Activated effector memory CD4-positive, alpha-beta T cell treated with Interleukin-2 at 50 U/mL for 16 hours (primary cell): ENCODE results near the gene STK39.

Source experiments
- DNase-seq: peaks from one replicate; pipeline ENCODE4 v3.0.0-alpha.2; 2020

STK39 gene

DNA sequence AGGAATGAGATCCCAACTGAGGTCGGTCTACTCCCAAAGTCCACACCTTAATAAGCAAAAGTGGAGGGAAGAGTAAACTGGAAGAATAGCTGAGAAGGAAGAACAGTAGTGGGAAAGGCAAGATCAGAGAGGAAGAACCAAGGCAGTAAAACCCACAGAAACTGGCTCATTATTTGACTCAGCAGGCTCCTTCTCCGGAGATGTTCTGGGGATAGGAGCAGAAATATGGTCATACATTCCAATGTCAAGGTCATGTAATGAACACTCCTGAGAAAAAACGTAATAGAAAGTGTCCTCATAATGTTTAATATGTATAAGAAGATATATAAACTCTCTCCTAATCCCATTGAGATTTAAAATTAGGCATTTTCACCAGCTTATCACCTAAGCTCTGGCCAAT is 39.5 kb downstream of the STK39 start:
- no peak for DNase-seq

GRCh38 chr2:168203762-168204693 is 43.4 kb downstream of the STK39 start:
- no peak for DNase-seq

- DNase-seq, result no peak
Measured at GRCh38 chr2:168201584-168202116, 45.7 kb downstream of the STK39 start.

DNA sequence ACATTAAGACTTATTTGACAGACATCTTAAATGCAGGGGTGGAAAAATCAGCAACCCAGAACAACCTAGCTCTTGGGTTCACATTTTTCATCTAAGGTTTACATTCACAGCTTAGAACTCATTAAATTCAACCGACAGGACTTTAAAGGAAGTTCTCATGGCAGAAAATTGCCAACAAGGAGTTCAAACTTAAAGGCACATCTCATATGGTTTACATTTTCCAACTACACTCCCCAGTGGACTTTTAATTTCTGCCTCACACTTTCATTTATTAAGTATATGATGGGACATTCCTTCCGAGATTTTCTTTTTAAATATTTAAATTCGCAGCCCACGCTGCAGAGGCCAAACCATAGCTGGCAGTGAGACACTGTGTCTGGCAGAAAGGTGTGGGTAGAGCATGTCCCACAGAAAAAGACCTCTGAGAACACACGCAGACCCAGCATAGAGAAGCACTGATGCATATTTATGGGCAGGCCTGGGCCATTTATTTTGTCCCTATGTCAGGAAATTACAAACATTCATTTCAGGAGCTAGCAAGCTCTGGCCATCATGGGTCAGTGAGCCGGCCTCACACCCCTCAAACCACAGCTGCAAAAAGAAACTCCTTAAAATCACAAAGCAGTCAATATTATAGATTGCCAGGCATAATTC is 46.3 kb downstream of the STK39 start:
- DNase-seq, result no peak

DNA sequence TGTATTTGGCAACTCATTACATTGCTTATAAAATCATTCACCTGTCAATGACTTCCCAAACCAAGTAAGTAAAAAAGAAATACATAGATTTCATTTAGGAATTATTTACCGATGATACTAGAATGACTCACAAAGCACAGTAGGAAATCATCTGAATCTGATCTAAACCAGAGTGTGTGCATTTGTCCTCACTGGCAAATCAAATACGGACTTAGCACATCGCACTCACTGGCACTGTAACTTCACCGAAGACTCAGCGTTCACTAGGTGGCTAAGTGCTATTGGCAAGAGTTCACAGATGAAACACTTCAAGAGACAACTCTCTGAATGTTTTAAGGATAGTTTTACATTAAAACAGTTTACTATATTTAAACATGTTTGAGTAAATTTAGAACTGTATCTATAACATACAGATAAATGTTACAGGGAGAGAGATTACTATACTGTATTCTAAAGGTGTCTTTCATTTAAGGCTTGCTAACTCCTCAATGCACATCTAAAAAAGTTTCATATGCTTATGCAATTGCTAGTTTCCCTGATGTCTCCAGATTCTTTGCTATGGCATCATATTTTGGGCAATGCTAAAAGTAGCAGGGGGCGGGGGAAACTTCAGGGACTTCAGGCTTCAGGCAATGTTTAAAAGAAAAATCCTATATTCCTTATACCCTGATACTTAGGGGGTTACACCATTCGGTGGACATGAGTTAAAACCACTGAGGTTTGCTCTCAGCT is 48.8 kb downstream of the STK39 start:
- DNase-seq, result no peak

GRCh38 chr2:168196764-168197180 is 50.6 kb downstream of the STK39 start:
- DNase-seq, result no peak

GRCh38 chr2:168194784-168195522 is 52.4 kb downstream of the STK39 start:
- no peak for DNase-seq

DNA sequence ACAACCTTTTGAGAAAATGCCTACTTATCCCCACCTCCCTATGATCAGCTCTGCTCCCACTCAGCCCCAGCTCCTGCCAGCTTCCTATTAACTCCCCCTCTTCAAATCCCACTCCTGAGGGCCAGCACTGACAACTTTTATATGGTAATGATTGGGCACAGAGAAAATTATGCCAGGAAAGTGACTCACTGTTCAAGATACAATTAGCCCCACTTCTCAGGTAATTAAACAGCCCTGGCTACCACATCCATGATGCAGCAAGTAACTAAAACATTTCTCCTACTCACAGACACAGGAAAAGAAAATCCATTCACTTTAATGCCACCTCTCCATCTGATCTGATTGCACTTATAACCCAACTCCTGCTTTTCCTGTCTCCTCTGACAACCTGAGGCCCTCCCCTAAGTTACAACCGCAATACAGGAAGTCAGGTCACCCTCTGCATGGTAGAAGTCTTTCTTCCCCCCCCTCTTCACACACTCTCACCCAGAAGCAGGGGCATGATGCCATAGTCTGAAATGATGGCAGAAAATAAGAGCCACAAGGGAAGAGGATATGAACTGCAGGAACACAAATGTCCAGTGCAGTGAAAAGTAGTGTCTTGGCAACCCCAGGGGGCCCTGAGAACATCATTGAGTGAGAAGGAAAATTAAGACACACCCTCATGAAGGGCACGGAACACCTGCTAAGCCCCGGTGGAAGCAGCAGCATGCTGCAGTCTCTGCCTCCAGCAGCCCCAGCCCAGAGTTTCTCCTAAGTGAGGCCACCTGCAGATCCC is 54.4 kb downstream of the STK39 start:
- peak; percentile 25 for DNase-seq

DNA sequence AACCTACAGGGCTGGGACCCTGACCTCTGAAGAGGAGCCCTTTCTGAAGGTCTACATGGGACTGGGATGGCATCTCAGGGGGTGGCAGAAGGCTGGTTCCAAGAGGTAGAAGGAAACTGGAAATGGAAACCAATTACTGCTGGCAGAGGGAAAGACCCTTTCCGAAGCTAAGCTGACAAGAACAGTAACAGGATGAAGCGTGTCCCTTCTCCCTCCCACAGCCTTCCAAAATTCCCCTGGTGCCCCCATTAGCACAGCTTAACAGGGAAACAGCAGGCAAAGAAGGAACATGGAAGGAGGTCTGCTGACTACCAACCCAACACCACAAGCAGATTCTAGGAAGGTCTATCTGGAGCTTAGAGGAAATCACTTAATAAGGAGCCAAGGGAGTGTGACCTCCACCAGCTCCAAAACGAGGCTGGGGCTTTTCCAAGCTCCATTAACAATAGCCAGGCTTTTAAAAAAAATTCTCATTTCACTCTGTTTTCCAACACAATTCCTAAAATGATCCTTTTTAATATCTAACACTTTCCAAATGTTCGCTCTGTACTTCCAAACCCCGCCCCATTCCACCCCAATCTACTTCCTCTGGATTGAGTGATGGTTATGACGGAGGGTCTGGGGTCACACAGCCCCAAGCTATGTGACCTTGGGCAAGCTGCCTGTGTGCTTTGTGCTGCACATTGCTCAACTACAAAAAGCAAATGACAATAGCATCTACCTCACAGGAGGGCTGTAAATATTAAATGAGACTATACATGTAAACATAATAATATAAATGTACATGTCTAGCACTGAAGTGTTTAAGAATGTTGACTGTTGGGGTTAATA is 55.2 kb downstream of the STK39 start:
- no peak for DNase-seq

- no peak for DNase-seq
Measured at GRCh38 chr2:168190590-168191336, 56.6 kb downstream of the STK39 start.

GRCh38 chr2:168189835-168190569 is 57.4 kb downstream of the STK39 start:
- DNase-seq, result no peak

DNA sequence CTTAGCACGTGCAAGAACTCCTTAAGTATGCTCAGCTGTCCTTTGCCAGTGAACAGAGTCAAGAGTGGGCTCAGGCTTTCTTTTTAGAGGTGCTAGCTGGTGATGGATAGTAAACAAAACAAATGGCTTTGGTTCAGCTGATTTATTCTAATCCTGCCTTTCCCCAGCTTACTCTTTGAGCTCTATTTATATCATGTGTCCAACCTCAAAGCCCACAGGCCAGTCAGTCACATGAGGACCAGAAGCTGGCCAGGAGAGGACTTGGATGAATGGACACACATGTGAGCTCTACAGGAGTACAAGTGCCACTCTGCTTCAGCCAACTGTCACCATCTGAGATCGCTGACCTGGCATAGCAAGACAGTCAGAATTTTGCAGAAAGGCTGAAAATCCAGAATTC is 59.4 kb downstream of the STK39 start:
- DNase-seq, result no peak

DNA sequence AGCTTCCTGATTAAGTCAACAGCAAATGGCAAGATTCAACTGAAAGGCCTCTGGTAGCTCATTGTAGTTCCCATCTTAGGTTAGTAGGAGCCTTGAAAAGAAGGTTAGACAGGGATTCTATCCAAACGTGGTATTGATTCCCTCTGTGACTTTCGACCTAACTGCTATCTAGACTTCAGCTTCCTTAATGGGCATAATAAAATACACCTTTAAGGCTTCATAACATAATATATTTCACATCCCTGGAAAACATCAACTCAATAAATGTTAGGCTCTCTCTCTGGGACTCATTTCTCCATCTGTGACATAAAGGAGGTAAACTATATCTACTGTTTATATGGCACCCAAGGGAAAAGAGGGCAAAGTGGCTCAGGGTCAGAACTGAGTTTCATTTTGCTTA is 60.9 kb downstream of the STK39 start:
- no peak for DNase-seq

GRCh38 chr2:168185583-168186274 is 61.7 kb downstream of the STK39 start:
- DNase-seq, result no peak

- no peak for DNase-seq
Measured at GRCh38 chr2:168184681-168185513, 62.5 kb downstream of the STK39 start.

DNA sequence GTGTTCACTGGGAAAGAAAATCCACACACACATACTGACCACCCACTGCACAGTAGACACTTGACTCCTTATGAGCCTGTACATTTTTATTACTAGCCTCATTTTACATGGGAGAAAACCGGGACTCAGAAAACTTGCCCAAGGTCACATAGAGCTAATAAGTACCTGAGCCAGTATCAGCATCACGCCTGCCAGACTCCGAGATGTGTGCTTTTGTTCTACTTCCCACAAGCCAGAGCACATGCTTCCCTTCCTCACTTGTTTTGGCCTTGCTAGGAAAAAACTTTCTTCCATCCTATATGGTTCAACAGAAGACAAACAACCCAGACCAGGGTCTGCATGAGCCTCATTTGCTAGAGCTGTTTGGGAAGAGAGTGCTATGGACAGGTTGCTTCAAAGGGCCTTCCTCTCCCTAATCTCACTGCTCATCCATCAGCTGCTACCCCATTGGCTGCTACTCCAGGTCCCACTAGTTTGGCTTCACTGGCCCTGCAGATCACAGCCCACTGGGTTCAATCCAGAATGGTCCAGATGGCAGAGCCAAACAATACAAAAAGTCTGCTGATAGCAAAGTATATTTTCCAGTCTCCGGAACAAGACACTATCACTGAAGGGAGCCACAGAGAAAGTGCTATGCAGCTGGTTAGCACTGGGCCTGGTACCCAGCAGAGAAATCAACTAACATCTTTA is 63.9 kb downstream of the STK39 start:
- DNase-seq, result no peak
